Measurements from ENCODE around the gene RERGL. TPM values are rescaled to one million over a fixed set of nuclear protein-coding genes. Genes with fewer than 3 reads are reported as not detected.
"Not testable (repeated sequence)": the region's sequence is repeated elsewhere in the genome, so short reads cannot be mapped to it uniquely, and the experiment has no call there.

RERGL gene
- polyA plus RNA-seq, 3 donors from 2014 or later, result not detected

GRCh38 chr12:18068355-18068754 is 21.6 kb downstream of the RERGL start:
- Mint-ChIP-seq H3K27ac (no peak overlapping the region), H3K9me3 (peaks cover 0 to 44% (median 13%) of the 10 kb centered on the region in 6 donors)

GRCh38 chr12:18066666-18067065 is 23.3 kb downstream of the RERGL start:
- no peak for DNase-seq
- no peak overlapping the region for H3K4me3 Mint-ChIP-seq
- no peaks in the 10 kb centered on the region for H3K36me3 Mint-ChIP-seq
- no peaks in the 10 kb centered on the region for H3K4me1 Mint-ChIP-seq
- peaks cover 0 to 2% (median 2%) of the 10 kb centered on the region in 3 donors for H3K27me3 Mint-ChIP-seq (ENCODE audit: low read depth in 3 of 3)
- H3K27ac Mint-ChIP-seq, result no peak overlapping the region
- peaks cover 5 to 46% (median 20%) of the 10 kb centered on the region in 6 donors for H3K9me3 Mint-ChIP-seq

More at GRCh38 chr12:18068355-18068754, 21.6 kb downstream of the RERGL start:
- Mint-ChIP-seq H3K36me3 (no peaks in the 10 kb centered on the region), H3K4me1 (no peaks in the 10 kb centered on the region), H3K4me3 (no peak overlapping the region), H3K27me3 (ENCODE audit: low read depth in 3 of 3) (peaks cover 0 to 2% (median 0%) of the 10 kb centered on the region in 3 donors)
- no peak for DNase-seq

- H3K4me1 Mint-ChIP-seq; H3K4me3 Mint-ChIP-seq; DNase-seq; H3K27me3 Mint-ChIP-seq (ENCODE audit: low read depth in 3 of 3); H3K27ac Mint-ChIP-seq; H3K36me3 Mint-ChIP-seq: not testable (repeated sequence)
- peaks cover 14 to 57% (median 42%) of the 10 kb centered on the region in 6 donors for H3K9me3 Mint-ChIP-seq
These were observed 27.1 kb downstream of the RERGL start for GRCh38 chr12:18062867-18063266.

GRCh38 chr12:18057051-18057450 is 32.9 kb downstream of the RERGL start:
- H3K27me3 Mint-ChIP-seq (ENCODE audit: low read depth in 3 of 3), result peaks cover 0 to 6% (median 5%) of the 10 kb centered on the region in 3 donors
- DNase-seq, result no peak
- no peaks in the 10 kb centered on the region for H3K4me1 Mint-ChIP-seq
- H3K36me3 Mint-ChIP-seq, result peaks cover 0 to 9% (median 0%) of the 10 kb centered on the region in 3 donors
- H3K27ac Mint-ChIP-seq, result no peak overlapping the region
- no peak overlapping the region for H3K4me3 Mint-ChIP-seq
- H3K9me3 Mint-ChIP-seq, result peaks cover 15 to 68% (median 46%) of the 10 kb centered on the region in 6 donors

- H3K9me3 Mint-ChIP-seq, result peaks cover 7 to 50% (median 32%) of the 10 kb centered on the region in 6 donors
- peaks cover 0 to 4% (median 0%) of the 10 kb centered on the region in 3 donors for H3K27me3 Mint-ChIP-seq (ENCODE audit: low read depth in 3 of 3)
- H3K27ac Mint-ChIP-seq, result no peak overlapping the region
- H3K4me3 Mint-ChIP-seq, result no peak overlapping the region
- H3K36me3 Mint-ChIP-seq, result peaks cover 0 to 5% (median 0%) of the 10 kb centered on the region in 3 donors
- no peak for DNase-seq
- H3K4me1 Mint-ChIP-seq, result no peaks in the 10 kb centered on the region
These were observed 34.9 kb downstream of the RERGL start for GRCh38 chr12:18054925-18055619.

GRCh38 chr12:18045446-18045992 is 44.5 kb downstream of the RERGL start:
- peaks cover 12 to 40% (median 17%) of the 10 kb centered on the region in 6 donors for H3K9me3 Mint-ChIP-seq
- peaks cover 0 to 3% (median 1%) of the 10 kb centered on the region in 3 donors for H3K27me3 Mint-ChIP-seq (ENCODE audit: low read depth in 3 of 3)
- no peak overlapping the region for H3K27ac Mint-ChIP-seq
- DNase-seq, result no peak
- H3K36me3 Mint-ChIP-seq, result no peaks in the 10 kb centered on the region
- H3K4me3 Mint-ChIP-seq, result no peak overlapping the region
- H3K4me1 Mint-ChIP-seq, result no peaks in the 10 kb centered on the region

- H3K4me3 Mint-ChIP-seq; H3K27ac Mint-ChIP-seq; DNase-seq; H3K27me3 Mint-ChIP-seq (ENCODE audit: low read depth in 3 of 3); H3K36me3 Mint-ChIP-seq; H3K4me1 Mint-ChIP-seq: not testable (repeated sequence)
- peaks cover 23 to 53% (median 26%) of the 10 kb centered on the region in 6 donors for H3K9me3 Mint-ChIP-seq
These were observed 49.8 kb downstream of the RERGL start for GRCh38 chr12:18040060-18040742.

Other genes with a start within 250 kb of the RERGL start
- gene PIK3C2G, start 171.3 kb upstream of the RERGL start, polyA plus RNA-seq, result not detected